HepG2 (cell line): ENCODE data around the gene BEX1. TPM values are rescaled to one million over a fixed set of nuclear protein-coding genes. Genes with fewer than 3 reads are reported as not detected.

Source experiments
- FOXM1 ChIP-seq: sonication (generic); formaldehyde crosslinking; IDR thresholded peaks from 2 replicates; pipeline ENCODE4 v1.5.0; 2020; ENCODE audit warnings: missing genetic modification reagents
- HBP1 ChIP-seq: IDR thresholded peaks from 2 replicates; pipeline ENCODE4 v1.6.1; 2016; ENCODE audit warnings: low read depth, control low read depth
- HNF1B ChIP-seq: sonication (generic); formaldehyde crosslinking; IDR thresholded peaks from 2 replicates; pipeline ENCODE4 v1.5.1; 2020; ENCODE audit warnings: mild to moderate bottlenecking, moderate library complexity, missing genetic modification reagents
- KLF11 ChIP-seq: IDR thresholded peaks from 2 replicates; pipeline ENCODE4 v1.6.1; 2016; ENCODE audit warnings: missing compliant biosample characterization
- MEF2D ChIP-seq: sonication (generic); formaldehyde crosslinking; IDR thresholded peaks from 2 replicates; pipeline ENCODE4 v1.5.1; 2020; ENCODE audit warnings: mild to moderate bottlenecking, missing genetic modification reagents
- MXD1 ChIP-seq: sonication (generic); formaldehyde crosslinking; IDR thresholded peaks from 2 replicates; pipeline ENCODE4 v1.4.0; 2020; ENCODE audit warnings: mild to moderate bottlenecking, missing genetic modification reagents
- PHF20 ChIP-seq: sonication (generic); formaldehyde crosslinking; IDR thresholded peaks from 2 replicates; pipeline ENCODE4 v1.5.0; 2020; ENCODE audit warnings: mild to moderate bottlenecking, missing genetic modification reagents
- PRDM15 ChIP-seq: sonication (generic); formaldehyde crosslinking; IDR thresholded peaks from 2 replicates; pipeline ENCODE4 v1.4.0; 2020; ENCODE audit warnings: missing genetic modification reagents
- RAD51 ChIP-seq: fragments of 450-650 bp; IDR thresholded peaks from 2 replicates; pipeline ENCODE4 v1.6.1; 2016; ENCODE audit warnings: borderline replicate concordance
- SAFB2 ChIP-seq: sonication (generic); formaldehyde crosslinking; IDR thresholded peaks from 2 replicates; pipeline ENCODE4 v1.5.1; 2020; ENCODE audit warnings: missing genetic modification reagents, low read depth, mild to moderate bottlenecking, borderline replicate concordance
- SCMH1 ChIP-seq: sonication (generic); formaldehyde crosslinking; IDR thresholded peaks from 2 replicates; pipeline ENCODE4 v1.9.0; 2021; ENCODE audit warnings: missing genetic modification reagents, mild to moderate bottlenecking, borderline replicate concordance
- SNRNP70 ChIP-seq: fragments of 200-400 bp; formaldehyde crosslinking; IDR thresholded peaks from 2 replicates; pipeline ENCODE4 v1.6.1; 2017; ENCODE audit warnings: mild to moderate bottlenecking, low read depth, low read length, moderate library complexity
- TAF1 ChIP-seq: sonication (generic); formaldehyde crosslinking; IDR thresholded peaks from 2 replicates; pipeline ENCODE4 v1.4.0; 2020; ENCODE audit warnings: missing genetic modification reagents
- WIZ ChIP-seq: sonication (generic); formaldehyde crosslinking; IDR thresholded peaks from 2 replicates; pipeline ENCODE4 v1.5.1; 2020; ENCODE audit warnings: mild to moderate bottlenecking, missing genetic modification reagents
- ZFP91 ChIP-seq: sonication (generic); formaldehyde crosslinking; IDR thresholded peaks from 2 replicates; pipeline ENCODE4 v1.9.0; 2022; ENCODE audit warnings: missing genetic modification reagents, mild to moderate bottlenecking, borderline replicate concordance
- ZMAT5 ChIP-seq: sonication (generic); formaldehyde crosslinking; IDR thresholded peaks from 2 replicates; pipeline ENCODE4 v1.5.0; 2020; ENCODE audit warnings: mild to moderate bottlenecking, low read depth, missing genetic modification reagents, borderline replicate concordance
- ZNF160 ChIP-seq: sonication (generic); formaldehyde crosslinking; IDR thresholded peaks from 2 replicates; pipeline ENCODE4 v1.8.0; 2022; ENCODE audit warnings: mild to moderate bottlenecking, inconsistent platforms, missing genetic modification reagents
- ZNF350 ChIP-seq: sonication (generic); formaldehyde crosslinking; IDR thresholded peaks from 2 replicates; pipeline ENCODE4 v1.4.0; 2020; ENCODE audit warnings: mild to moderate bottlenecking, low read depth, missing genetic modification reagents, borderline replicate concordance
- ZNF644 ChIP-seq: IDR thresholded peaks from 2 replicates; pipeline ENCODE4 v1.6.1; 2016; ENCODE audit warnings: low read depth
- ZSCAN29 ChIP-seq: sonication (generic); formaldehyde crosslinking; conservative IDR thresholded peaks from 2 replicates; pipeline ENCODE4 v1.4.0; 2020; ENCODE audit warnings: mild to moderate bottlenecking, missing genetic modification reagents
- polyA plus RNA-seq, 8 experiments: library from polyadenylated mRNA; depleted of rRNA in 3 of 8; stranded (reverse) in 7 of 8; unstranded in 1 of 8; fragments of >200 nt; fragmentation: Illumina TruSeq in 4 of 8; extraction: Trizol in 4 of 8; gene quantifications; 2 replicates each; pipeline versions ENCODE4 v1.2.1 to v1.2.3, GENCODE V29; 2011 to 2016; ENCODE audit warnings: low read depth in 4 of 8, missing spikeins in 1 of 8, mixed read lengths in 1 of 8; ENCODE audit not compliant: insufficient read depth in 1 of 8
- total RNA-seq, 5 experiments: library from RNA; depleted of rRNA; stranded (reverse); fragments of >200 nt; fragmentation: Illumina TruSeq; extraction: Trizol; gene quantifications; 2 replicates each; pipeline ENCODE4 v1.2.3, GENCODE V29; 2016; ENCODE audit warnings: low read depth in 1 of 5

BEX1 gene
- total and polyA plus RNA-seq, 2 of the 13 experiments (the other 11 are each of a cell fraction or from before 2014, with no cell fraction given), result 29.4 to 69.4 TPM

GRCh38 chrX:103063918-103064434 lies at the start of gene BEX1 (continued):
- no peak for TF ChIP-seq ZMAT5 (CRISPR knock-in tag)
- TF ChIP-seq ZNF350 (CRISPR knock-in tag), result no peak
- no peak for TF ChIP-seq KLF11 (CRISPR knock-in tag)
- TF ChIP-seq ZFP91 (CRISPR knock-in tag), result peak; percentile 31; the same call in 1 of the 2 replicates
- TF ChIP-seq ZSCAN29, result no peak
- TF ChIP-seq WIZ (CRISPR knock-in tag), result no peak
- TF ChIP-seq MEF2D (CRISPR knock-in tag), result no peak
- no peak for TF ChIP-seq HNF1B (CRISPR knock-in tag)
- no peak for TF ChIP-seq PHF20 (CRISPR knock-in tag)
- no peak for TF ChIP-seq SNRNP70
- peak; percentile 34; the same call in 1 of the 2 replicates for TF ChIP-seq TAF1 (CRISPR knock-in tag)
- no peak for TF ChIP-seq RAD51
- TF ChIP-seq FOXM1 (CRISPR knock-in tag), result no peak
- TF ChIP-seq ZNF644, result no peak
- TF ChIP-seq HBP1, result no peak
- no peak for TF ChIP-seq PRDM15 (CRISPR knock-in tag)
- TF ChIP-seq SAFB2, result no peak
- no peak for TF ChIP-seq SCMH1 (CRISPR knock-in tag)
- TF ChIP-seq ZNF160 (CRISPR knock-in tag), result no peak
- TF ChIP-seq MXD1 (CRISPR knock-in tag), result no peak
